KBM-7 (cell line): ENCODE measurements around the gene GP1BB.

Experiments
- DNase-seq: peaks from one replicate; pipeline ENCODE4 v3.0.0-alpha.2; 2015
- in situ Hi-C: fragments of 300-500 bp; cut with MboI; formaldehyde crosslinking; loops from 2 replicates; pipeline ENCODE4 v1.14.3; 2020; ENCODE audit warnings: low sequenced_read_pairs, low pct_unique_long_range_greater_than_20kb, mixed read lengths

Gene GP1BB

DNA sequence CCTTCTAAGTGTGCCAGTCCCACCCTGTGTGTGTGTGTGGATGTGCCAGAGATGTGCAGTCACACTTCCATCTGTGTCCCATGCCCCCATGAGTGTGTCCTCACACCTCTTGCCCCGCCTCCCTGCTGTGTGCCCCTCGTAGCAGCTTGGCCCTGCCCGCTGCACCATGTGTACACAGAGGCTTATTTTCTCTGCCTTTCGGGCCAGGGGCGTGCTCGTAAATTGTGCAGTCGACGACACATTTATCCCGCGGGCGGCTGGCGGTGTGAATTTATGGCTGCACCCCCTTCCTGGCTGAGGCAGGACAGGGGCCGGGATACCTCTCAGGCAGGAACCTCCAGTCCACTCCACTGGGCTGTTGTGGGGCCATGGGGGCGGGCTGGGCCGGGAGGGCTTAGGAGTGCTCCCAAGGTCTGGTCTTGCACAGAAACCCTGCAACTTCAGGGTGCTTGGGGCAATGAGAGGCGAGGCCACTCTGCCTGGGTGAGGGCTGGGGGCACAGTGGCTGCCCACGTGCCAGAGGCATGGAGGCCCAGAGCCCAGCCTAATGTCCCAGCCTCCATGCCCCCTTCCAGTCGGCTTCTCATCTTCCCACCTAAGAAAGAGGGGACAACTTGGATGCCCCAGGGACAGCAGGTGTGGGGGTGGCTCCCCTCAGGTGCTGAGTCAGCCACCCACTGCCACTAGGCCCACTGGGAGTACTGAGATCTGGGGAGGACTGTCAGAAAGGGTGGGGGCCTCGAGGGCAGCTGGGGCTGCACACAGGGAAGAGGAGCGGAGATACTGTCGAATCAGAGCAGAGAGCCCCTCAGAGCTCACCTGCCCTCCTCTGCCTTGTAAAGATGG lies 12.5 kb downstream of the GP1BB start:
- no peak for DNase-seq
- in situ Hi-C loops = no loop called here

DNA sequence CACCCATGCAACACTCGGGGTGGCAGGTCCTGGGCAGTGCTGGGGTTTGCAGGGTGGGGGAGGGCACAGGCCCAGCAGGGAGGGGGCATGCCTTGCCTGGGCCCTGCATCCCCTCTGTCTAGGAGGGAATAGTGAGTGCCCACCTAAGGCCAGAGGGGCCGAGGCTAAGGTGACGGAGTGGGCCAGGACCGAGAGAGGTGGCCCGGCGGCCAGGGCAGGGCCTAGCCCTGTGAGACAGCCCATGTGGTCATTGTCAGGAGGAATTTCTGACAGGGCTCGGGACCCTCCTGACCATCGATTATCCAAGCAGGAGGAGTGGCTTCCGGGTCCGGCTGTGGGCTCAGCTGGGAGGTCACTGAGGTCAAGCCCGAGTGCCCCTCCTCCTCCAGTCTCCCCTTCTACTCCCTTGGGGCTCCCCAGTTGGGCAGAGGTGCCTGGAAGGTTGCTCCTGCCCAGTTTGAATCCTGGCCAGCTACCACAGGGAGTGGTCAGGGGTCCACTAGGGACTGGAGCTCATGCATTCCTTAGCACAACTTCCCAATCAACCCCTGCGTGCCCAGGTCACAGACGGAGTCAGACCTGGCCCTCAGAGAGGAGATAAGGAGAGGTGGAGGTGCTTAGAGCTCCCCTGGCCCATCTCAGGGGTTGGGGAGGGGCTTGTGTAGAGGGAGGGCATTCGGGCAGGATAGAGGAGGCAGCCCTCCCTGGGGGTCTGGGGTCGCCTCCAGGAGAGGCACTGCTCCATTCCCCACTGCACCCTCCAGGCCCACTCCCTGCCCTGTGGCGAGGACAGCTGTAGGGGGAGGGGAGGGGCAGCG lies 14.7 kb downstream of the GP1BB start:
- in situ Hi-C loops = no loop called here
- no peak for DNase-seq

DNA sequence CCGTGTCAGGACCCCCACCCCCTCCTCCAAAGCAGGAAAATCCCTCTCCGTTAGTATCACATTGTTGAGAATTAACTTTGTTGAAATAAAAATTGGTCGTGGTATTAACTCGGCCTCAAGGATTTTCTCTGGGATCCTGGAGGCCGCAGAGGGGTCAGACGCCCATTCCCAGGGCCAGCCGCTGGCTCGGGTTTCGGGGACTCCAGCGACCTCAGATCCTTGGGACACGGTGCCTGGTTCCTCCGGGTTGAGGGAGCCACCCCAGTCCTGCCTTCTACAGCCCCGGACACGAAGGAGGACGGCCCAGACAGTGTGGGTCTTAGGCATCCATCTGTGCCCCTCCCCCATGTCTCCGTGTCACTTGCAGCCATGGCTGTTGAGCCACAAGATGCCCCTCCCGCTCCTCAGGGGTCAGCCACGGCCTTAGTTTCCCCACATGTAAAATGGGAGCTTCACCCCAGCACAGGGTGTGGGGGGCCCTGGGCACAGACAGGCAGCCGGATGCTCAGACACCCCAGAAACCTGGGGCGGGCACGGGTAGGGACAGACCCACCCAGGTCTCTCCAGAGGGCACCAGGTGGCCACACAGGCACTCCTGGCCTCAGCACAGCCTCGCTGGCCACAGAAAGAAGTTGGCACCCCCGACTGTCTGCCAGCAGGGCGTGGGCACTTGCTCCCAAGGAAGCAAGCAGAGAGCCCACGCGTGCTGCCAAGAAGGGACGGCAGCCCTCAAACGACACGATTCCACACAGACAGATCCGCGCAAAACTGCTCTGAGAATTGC lies 15.5 kb downstream of the GP1BB start:
- in situ Hi-C loops = no loop called here
- DNase-seq = no peak

- in situ Hi-C loops = no loop called here
- no peak for DNase-seq
These were observed 16.1 kb downstream of the GP1BB start for GRCh38 chr22:19739448-19739895.

- DNase-seq = no peak
These were observed 16.6 kb downstream of the GP1BB start for GRCh38 chr22:19739911-19740449.

DNA sequence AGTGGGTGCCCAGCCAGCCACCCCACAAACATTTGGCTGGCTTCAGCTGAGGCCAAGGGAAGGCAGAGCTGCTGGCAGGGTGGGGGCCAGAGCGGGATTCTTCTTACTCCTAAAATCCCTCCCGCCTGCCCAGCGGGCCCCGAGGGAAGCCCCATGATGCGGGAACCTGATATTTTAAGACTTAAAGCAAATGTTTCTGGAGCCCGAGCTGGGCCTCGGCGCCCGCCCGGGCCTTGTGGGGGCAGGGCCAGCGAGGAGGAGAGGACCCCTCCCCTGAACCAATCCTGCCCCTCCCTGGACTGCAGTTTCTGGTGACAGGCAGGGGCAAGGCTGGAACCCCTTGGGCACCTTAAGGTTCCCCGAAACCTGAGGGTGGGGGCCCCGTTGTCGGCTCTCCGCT lies 17.2 kb downstream of the GP1BB start:
- in situ Hi-C loops = no loop called here
- no peak for DNase-seq

More at GRCh38 chr22:19739911-19740449, 16.6 kb downstream of the GP1BB start:
- in situ Hi-C loops = no loop called here

DNA sequence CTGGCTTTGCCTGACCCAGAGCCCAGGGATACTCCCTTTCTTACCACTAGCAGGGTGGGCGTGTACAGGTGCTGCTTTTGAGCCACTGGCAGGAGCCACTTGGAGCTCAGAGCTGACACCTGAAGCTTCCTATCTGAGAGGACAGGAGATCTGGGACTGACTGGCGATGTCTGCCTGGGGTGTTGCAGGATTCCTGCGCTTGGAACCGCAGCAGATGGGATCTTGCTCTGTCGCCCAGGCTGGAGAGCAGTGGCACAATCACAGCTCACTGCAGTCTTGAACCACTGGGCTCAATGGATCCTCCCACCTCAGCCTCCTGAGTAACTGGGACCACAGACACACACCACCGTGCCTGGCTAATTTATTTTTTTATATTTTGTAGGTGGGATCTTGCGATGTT lies 17.7 kb downstream of the GP1BB start:
- DNase-seq = no peak
- in situ Hi-C loops = no loop called here

- in situ Hi-C loops = no loop called here
- DNase-seq = no peak
These were observed 19.1 kb downstream of the GP1BB start for GRCh38 chr22:19742160-19743066.

GRCh38 chr22:19743081-19743480 lies 19.7 kb downstream of the GP1BB start:
- in situ Hi-C loops = no loop called here
- DNase-seq = no peak

DNA sequence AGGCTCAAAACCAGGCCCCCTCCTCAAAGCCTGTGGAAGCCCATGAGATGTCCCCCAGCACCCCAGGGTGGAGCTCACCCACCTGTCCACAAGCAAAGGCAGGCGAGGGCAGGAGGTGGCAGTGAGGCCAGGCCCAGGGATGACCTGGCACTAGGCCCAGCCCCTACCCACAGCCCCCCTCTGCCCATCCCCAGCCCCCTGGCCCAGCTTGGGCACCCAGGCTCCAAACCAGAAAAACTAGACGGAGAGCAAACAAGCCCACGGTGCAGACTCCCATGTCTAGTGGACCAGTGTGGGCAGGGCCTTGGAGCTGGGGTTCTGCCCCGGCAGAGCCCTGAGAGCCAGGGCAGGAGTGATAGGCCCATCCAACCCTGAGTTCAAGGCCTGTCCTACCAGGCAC lies 20.3 kb downstream of the GP1BB start:
- in situ Hi-C loops = no loop called here
- DNase-seq = no peak

DNA sequence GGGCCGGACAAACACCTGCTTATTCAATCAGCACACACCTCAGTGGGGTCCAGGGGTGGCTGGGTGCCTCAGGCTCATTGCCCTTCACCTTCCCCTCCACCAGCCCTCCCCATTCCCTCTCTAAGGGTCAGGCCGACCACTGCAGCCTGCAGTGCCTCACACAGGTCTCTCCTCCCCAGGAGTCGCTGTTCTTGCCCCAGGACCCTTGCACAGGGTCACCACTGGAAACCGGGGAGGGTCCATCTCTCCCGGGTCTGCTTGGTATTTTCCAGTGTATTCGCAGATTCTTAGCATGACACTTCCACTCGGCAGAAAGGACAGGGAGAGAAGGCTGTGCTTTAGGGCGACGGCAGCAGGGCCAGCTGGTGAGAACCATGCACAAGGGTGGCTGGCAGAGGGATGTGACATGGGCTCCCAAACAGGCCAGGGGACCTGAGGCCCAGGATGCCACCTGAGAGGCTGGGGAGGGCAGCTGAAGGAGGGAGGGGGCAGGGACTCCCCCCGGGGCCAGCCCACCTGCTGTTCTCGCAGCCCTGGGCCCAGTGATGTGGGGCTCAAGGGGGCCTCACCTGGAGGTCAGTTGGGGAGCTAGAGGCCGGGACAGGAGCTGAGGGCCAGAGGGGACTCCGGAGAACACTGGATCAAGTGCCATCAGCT lies 21.1 kb downstream of the GP1BB start:
- in situ Hi-C loops = no loop called here
- no peak for DNase-seq

DNA sequence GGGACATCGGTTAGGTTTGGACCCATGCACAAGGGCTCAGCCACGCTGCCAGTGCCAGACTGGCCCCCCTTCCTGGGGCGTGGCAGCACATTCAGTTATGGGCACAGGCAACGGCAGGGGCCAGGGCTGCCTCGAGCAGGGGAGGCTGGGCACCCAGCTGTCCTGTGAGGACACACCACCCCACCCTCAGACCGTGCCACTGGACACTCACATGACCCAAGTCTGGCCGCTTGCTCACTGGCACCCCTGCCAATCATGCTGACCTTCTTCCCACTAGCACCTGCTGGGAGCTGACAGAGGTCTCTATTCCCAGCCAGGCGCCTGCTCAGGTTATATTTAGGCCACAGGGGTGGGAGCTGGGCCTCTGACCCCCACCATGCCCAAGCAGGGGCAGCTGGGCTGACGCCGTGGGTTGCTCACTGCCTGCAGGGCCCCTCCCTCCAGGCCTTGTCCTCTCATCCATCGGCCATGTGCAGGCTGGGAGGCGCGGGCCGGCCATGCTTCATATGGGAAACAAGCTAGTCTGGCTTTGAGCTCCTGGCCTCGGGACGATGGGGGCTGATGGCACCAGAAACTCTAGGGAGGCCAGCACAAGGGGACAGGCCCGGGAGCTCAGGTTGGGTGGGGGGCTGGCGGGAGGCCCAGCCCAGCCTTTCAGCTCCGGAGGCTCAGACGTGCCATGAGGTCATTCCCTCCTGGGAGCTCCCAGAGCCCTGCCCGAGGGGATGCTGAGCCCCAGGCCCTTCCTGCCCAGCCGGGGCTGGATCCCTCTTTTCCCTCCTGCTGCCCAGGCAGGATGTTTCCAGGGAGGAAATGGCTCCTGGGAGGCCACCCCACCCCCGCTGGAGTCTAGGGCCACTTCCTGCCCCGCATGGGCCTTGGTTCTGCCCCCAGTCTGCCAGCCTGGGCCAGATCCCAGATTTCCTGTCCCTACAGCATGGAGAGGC lies 22.1 kb downstream of the GP1BB start:
- in situ Hi-C loops = no loop called here

DNA sequence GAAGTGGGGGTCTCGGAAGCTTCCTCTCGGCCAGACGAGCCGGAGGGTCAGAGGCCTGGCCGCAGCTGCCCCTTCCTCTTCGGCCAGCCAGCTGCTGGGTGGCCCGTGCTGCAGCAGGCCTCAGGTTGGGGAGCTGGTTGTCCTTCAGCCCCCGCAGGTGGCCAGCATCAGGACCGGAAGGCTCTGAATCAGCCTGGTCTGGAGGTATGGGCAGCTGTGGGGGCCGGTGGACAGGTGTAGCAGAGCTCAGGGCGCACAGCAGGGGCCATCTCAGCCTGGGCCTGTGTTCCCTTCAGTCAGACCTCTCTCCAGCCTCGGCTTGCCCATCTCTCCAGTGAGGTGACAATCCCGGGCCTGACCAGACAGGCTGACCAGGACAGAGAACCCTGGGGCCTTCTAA lies 23.4 kb downstream of the GP1BB start:
- in situ Hi-C loops = no loop called here
- DNase-seq = no peak

More for the DNA sequence above, 22.1 kb downstream of the GP1BB start:
- DNase-seq = no peak

DNA sequence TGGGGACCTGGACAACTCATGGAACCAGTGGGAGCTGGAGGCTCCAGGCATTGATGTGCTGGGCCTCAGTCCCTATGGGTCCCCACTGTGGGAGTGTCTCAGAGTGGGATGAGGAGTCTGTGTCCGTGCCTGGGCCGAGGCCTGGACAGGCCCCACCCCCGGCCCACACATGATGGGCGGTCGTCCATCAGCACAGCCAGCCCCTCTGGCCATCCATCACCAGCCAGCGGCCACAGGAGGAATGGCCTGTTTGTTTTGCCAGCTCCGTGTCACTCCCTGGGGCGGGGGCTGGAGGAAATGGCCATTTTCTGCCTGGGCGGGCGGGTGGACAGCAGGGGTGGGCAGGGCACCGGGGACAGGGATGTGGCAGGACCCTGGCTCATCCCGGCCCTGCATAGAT lies 24.2 kb downstream of the GP1BB start:
- no peak for DNase-seq
- in situ Hi-C loops = no loop called here

DNA sequence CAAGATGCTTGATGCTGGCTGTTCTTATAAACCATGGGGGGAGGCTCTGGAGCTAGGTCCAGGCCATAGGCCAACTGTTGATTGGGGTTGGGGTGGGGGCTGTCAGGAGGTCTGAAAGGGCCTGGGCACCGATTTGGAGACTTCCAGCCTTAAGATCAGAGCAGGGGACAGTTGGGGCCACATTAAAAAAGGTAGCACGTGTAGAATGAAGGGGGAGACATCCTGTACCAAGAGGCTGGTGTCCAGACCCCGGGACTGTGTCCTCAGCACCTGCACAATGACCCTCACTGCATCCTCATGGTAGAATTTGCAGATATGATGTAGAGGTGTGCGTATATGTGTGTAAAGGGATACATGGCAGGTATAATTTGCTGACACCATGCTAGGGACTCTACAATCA lies 24.8 kb downstream of the GP1BB start:
- in situ Hi-C loops = no loop called here
- no peak for DNase-seq

- in situ Hi-C loops = no loop called here
- DNase-seq = peak; percentile 11
These were observed 25.8 kb downstream of the GP1BB start for GRCh38 chr22:19748991-19749664.
